ENCODE measurements around the gene AFDN.
"Not testable (repeated sequence)": the region's sequence is repeated elsewhere in the genome, so short reads cannot be mapped to it uniquely, and the experiment has no call there.

The AFDN gene

GRCh38 chr6:167984876-167985604 lies 158.3 kb downstream of the AFDN start:
- DNase-seq, result no peak

- no peak for DNase-seq
Measured at GRCh38 chr6:167985911-167986595, 159.3 kb downstream of the AFDN start.

- peak; percentile 58 for DNase-seq
Measured at GRCh38 chr6:167987396-167988153, 160.9 kb downstream of the AFDN start.

GRCh38 chr6:167988154-167988495 lies 161.4 kb downstream of the AFDN start:
- DNase-seq, result no peak

GRCh38 chr6:167988945-167989841 lies 162.5 kb downstream of the AFDN start:
- DNase-seq, result no peak

- DNase-seq, result no peak
Measured at GRCh38 chr6:167990016-167990945, 163.6 kb downstream of the AFDN start.

GRCh38 chr6:167993169-167993568 lies 166.5 kb downstream of the AFDN start:
- peak; percentile 73 for DNase-seq

- DNase-seq, result no peak
Measured at GRCh38 chr6:167993831-167994230, 167.1 kb downstream of the AFDN start.

GRCh38 chr6:167995302-167995701 lies 168.6 kb downstream of the AFDN start:
- no peak for DNase-seq

- no peak for DNase-seq
Measured at GRCh38 chr6:167995731-167996151, 169.0 kb downstream of the AFDN start.

GRCh38 chr6:167996424-167997199 lies 169.9 kb downstream of the AFDN start:
- no peak for DNase-seq

- DNase-seq, result no peak
Measured at GRCh38 chr6:167997642-167998041, 170.9 kb downstream of the AFDN start, which contains the start of gene KIF25. KIF25 (plus strand) TSS chr6:167997671; CDS start chr6:168029586, 31,915 bp downstream.

GRCh38 chr6:167998215-167998614 lies 171.5 kb downstream of the AFDN start:
- no peak for DNase-seq

- no peak for DNase-seq
Measured at GRCh38 chr6:168000198-168001028, 173.7 kb downstream of the AFDN start.

- DNase-seq, result no peak
Measured at GRCh38 chr6:168001029-168001332, 174.3 kb downstream of the AFDN start.

GRCh38 chr6:168001514-168001913 lies 174.8 kb downstream of the AFDN start:
- not testable (repeated sequence) for DNase-seq

- no peak for DNase-seq
Measured at GRCh38 chr6:168002804-168003203, 176.1 kb downstream of the AFDN start.

GRCh38 chr6:168004023-168004422 lies 177.3 kb downstream of the AFDN start:
- DNase-seq, result no peak

- no peak for DNase-seq
Measured at GRCh38 chr6:168004945-168005344, 178.2 kb downstream of the AFDN start.

GRCh38 chr6:168005796-168006195 lies 179.1 kb downstream of the AFDN start:
- DNase-seq, result no peak
